BLaER1 treated with 17β-estradiol and CSF1 and Interleukin-3, amounts not matched to agents 10 nM and 100 nM (cell line): Measurements from ENCODE around the gene ADARB2.
A peak's percentile ranks its signal among the peaks of the same experiment; 100 is the strongest.

Source experiments
- H3K27ac ChIP-seq, 11 experiments: shearing (Covaris generic); formaldehyde crosslinking; 2 replicates each; pipeline ENCODE4 v1.8.1; 2022
- H3K27me3 ChIP-seq, 11 experiments: shearing (Covaris generic); formaldehyde crosslinking; 2 replicates each; pipeline ENCODE4 v1.8.1; 2022
- H3K36me3 ChIP-seq, 11 experiments: shearing (Covaris generic); formaldehyde crosslinking; 2 replicates each; pipeline ENCODE4 v1.8.1; 2022
- H3K4me1 ChIP-seq, 10 experiments: shearing (Covaris generic); formaldehyde crosslinking; 2 replicates each; pipeline ENCODE4 v1.8.1; 2022
- H3K4me2 ChIP-seq, 11 experiments: shearing (Covaris generic); formaldehyde crosslinking; 2 replicates each; pipeline ENCODE4 v1.8.1; 2022
- H3K4me3 ChIP-seq, 10 experiments: shearing (Covaris generic); formaldehyde crosslinking; 2 replicates each; pipeline ENCODE4 v1.8.1; 2022
- H3K9ac ChIP-seq, 11 experiments: shearing (Covaris generic); formaldehyde crosslinking; 2 replicates each; pipeline ENCODE4 v1.8.1; 2022
- H3K9me3 ChIP-seq, 11 experiments: shearing (Covaris generic); formaldehyde crosslinking; replicated peaks in 1 of 11; 2 replicates each; pipeline ENCODE4 v1.8.1; 2022
- H4K20me1 ChIP-seq, 11 experiments: shearing (Covaris generic); formaldehyde crosslinking; 2 replicates each; pipeline ENCODE4 v1.8.1; 2022
- Cebpa-rat ChIP-seq, 11 experiments: shearing (Covaris generic); IDR thresholded peaks; 2 replicates each; pipeline ENCODE4 v1.8.1; 2022

Gene ADARB2

DNA sequence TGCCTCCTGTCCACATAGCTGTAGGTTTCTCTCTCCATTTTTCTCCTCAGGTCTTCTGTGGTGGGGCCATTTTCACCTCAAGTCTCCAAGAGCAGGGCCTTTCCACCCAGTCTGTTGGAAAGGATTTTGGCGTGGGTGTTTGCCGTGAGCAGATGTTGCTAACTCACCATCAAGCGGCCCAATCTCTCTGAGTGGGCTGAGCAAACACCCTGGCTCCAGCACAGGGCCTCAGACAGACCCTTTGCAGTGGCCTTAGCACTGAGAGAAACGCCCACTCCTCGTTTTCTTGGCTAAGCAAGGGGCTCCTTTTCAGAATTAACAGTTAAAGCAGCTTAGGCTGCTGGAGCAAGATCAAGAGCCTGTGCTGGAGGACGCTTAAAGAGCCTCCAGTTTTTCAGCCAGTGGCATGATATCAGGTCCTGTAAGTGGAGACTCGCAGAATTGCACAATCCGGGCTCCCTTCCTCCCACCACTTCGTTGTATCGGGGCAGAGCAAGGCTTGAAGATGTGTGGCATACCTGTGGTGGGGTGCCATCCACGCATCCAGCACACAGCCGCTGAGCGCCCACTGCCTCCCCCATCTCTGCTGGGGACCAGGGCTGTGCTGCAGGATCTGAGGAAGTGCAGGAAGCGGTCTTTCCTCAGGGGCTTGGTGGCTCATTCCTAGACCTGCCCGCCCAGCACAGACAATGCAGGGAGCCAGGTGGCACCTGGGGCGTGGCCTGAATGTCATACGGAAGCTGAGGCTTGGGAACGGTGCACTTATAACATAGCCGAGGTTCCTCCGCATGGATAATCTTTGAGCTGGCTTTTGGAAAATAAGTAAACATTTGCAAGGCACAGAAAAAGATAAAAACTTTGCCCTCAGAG, 142.7 kb downstream of the ADARB2 start:
- Histone ChIP-seq H3K4me1 (peaks cover 0 to 17% (median 9%) of the 10 kb centered on the region in 10 experiments; a peak in 14 of 20 replicates), H3K27me3 (no peaks in the 10 kb centered on the region), H3K9ac (no peak overlapping the region), H3K4me2 (no peak overlapping the region), H4K20me1 (peaks cover 0 to 4% (median 0%) of the 10 kb centered on the region in 11 experiments; a peak in 3 of 22 replicates), H3K4me3 (no peak overlapping the region), H3K36me3 (no peaks in the 10 kb centered on the region), H3K9me3 (peaks cover 0 to 3% (median 0%) of the 10 kb centered on the region in 11 experiments; a peak in 3 of 22 replicates), H3K27ac (no peak overlapping the region)
- no peak for TF ChIP-seq Cebpa-rat (IDR thresholded peaks at IDR 0.05)

DNA sequence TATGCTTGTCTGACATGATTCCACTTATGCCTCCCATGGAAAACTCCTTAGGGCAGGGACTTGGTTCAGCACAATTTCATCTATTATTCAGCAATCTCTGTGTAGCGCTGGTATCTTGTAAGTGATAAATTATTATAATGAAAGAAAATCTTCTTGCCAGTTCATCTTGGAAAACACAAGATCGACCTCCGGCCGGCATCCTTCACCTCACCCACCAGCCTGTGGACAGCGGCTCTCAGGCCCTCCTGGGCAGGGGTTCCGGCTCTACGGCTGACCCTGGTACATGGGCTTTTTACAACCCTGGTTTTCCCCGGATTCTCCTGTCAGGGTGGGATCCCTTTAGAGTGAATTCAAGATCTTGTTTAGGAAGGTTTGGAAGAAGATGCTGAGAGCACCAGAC, 145.6 kb downstream of the ADARB2 start:
- peaks cover 16 to 28% (median 26%) of the 10 kb centered on the region in 11 experiments for H3K9me3 ChIP-seq
- no peak for TF ChIP-seq Cebpa-rat (IDR thresholded peaks at IDR 0.05)

DNA sequence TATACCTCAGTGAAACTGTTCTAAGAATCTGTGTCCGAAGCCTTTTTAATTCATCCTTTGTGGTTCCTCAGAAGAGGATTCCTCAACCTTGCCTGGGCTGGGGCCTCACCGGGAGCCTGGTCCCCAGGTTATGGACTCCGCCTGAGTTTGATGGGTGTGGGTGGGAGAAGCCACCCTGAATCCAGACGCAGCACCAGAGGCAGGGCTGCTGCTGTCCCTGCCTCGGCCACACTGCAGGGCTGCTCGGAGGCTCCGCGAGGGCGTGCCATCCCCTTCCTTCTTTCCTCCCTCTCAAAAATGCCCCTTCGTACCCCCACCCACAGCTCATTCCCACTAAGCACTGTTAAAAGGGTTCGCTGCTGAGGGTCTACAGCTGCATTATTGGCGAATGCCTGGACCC, 146.3 kb downstream of the ADARB2 start:
- Histone ChIP-seq H3K9me3 (peaks cover 16 to 34% (median 28%) of the 10 kb centered on the region in 11 experiments), H3K9ac (no peak overlapping the region), H3K27me3 (no peaks in the 10 kb centered on the region), H3K4me2 (no peak overlapping the region), H3K4me3 (no peak overlapping the region), H3K27ac (no peak overlapping the region), H3K36me3 (peaks cover 0 to 6% (median 0%) of the 10 kb centered on the region in 11 experiments; a peak in 3 of 22 replicates), H3K4me1 (no peaks in the 10 kb centered on the region), H4K20me1 (no peaks in the 10 kb centered on the region; a peak in 1 of 22 replicates)
- TF ChIP-seq Cebpa-rat (IDR thresholded peaks at IDR 0.05): no peak

More for the DNA sequence above, 145.6 kb downstream of the ADARB2 start:
- Histone ChIP-seq H4K20me1 (no peaks in the 10 kb centered on the region; a peak in 2 of 22 replicates), H3K27ac (no peak overlapping the region), H3K9ac (no peak overlapping the region), H3K36me3 (peaks cover 0 to 6% (median 0%) of the 10 kb centered on the region in 11 experiments; a peak in 3 of 22 replicates), H3K27me3 (no peaks in the 10 kb centered on the region), H3K4me2 (no peak overlapping the region), H3K4me3 (no peak overlapping the region), H3K4me1 (no peaks in the 10 kb centered on the region)

DNA sequence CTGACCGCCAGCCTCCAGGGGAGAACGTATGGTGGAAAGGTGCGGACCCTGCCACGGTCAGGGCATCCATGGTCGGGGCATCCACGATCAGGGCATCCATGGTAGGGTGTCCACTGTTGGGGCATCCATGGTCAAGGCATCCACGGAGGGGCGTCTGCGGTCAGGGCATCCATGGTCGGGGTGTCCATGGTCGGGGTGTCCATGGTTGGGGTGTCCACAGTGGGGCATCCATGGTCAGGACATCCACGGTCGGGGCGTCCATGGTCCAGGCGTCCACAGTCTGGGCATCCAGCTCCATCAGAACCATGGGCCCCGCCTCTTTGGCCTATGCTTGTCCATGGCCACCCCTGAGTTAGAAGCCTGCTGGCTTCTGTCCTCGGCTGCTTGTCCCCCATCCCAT, 148.1 kb downstream of the ADARB2 start:
- Histone ChIP-seq H3K27ac (no peak overlapping the region), H3K4me2 (no peak overlapping the region), H3K9me3 (peaks cover 16 to 36% (median 28%) of the 10 kb centered on the region in 11 experiments), H3K27me3 (no peaks in the 10 kb centered on the region), H3K4me3 (no peak overlapping the region), H4K20me1 (no peaks in the 10 kb centered on the region; a peak in 2 of 22 replicates), H3K4me1 (no peaks in the 10 kb centered on the region), H3K36me3 (peaks cover 0 to 6% (median 0%) of the 10 kb centered on the region in 11 experiments; a peak in 3 of 22 replicates), H3K9ac (no peak overlapping the region)
- no peak for TF ChIP-seq Cebpa-rat (IDR thresholded peaks at IDR 0.05)

DNA sequence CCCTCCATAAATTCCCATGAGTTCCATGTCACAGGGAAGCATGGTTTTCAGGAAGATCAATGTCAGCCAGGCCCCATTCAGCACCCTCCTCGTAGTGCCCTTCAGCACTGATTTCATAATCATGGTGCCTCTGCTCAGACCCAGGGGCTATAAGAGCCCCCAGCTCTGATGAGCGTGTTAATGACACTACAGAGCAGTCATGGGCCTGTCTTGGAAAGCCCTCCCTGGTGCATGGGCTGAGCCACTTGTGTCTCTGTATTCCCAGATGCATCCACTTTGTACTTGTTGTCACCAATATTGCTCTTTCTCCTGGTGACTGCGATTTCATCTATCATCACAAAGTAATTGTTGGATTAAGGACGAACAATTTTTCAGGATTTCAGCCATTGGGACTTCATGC, 154.6 kb downstream of the ADARB2 start:
- Histone ChIP-seq H3K9ac (no peak overlapping the region), H3K4me1 (peaks cover 11 to 45% (median 38%) of the 10 kb centered on the region in 10 experiments), H3K9me3 (peaks cover 8 to 25% (median 10%) of the 10 kb centered on the region in 11 experiments), H3K27me3 (no peaks in the 10 kb centered on the region), H3K4me3 (no peak overlapping the region), H4K20me1 (peaks cover 0 to 8% (median 0%) of the 10 kb centered on the region in 11 experiments; a peak in 2 of 22 replicates), H3K4me2 (no peak overlapping the region), H3K27ac (no peak overlapping the region), H3K36me3 (no peaks in the 10 kb centered on the region)
- TF ChIP-seq Cebpa-rat (IDR thresholded peaks at IDR 0.05): no peak

DNA sequence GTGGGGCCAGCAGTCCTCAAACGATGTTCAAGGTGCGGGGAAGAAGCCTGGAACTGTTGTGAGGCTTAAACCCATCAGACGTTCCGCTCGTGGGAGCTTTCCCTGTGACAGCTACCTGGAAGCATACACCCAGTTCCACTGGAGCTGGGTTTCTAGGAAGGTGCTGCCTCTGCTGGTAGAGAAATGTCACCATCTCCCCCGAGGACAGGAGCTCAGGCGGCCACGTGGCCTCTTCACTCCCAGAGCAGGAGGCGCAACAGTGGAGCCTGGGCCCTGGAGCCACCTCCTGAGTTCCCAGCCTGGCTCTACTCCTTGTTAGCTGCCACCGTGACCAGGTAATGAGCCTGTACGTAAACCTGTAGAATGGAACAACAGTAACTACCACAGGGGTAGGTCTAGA, 156.1 kb downstream of the ADARB2 start:
- TF ChIP-seq Cebpa-rat (IDR thresholded peaks at IDR 0.05): no peak
- Histone ChIP-seq H3K4me1 (peaks cover 19 to 60% (median 54%) of the 10 kb centered on the region in 10 experiments), H3K9ac (no peak overlapping the region)

DNA sequence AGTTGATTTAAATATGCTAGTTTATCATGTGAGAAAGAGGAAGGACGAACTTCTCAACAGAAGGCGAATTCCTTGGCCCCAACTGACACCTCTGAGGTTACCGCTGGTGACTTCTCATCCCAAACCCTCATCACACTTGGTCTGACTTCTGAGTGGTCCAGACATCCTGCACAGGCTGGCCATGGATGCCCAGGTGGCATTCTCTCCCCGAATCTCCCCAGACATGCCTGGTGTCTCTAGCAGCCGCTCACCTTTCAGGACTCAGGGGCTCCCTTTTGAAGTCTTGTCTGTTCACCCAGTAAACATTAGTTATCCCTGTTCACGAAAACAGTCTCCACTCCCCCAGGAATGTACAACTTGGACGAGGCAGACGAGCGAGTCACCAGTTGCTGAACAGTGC, 157.7 kb downstream of the ADARB2 start:
- peak overlapping the region in 8 of 11 experiments; percentile 71 to 91 (median 88); a peak in 15 of 22 replicates for H3K4me2 ChIP-seq
- peaks cover 0 to 11% (median 0%) of the 10 kb centered on the region in 11 experiments; a peak in 1 of 22 replicates for H3K27me3 ChIP-seq
- H3K4me3 ChIP-seq: no peak overlapping the region
- peaks cover 31 to 75% (median 69%) of the 10 kb centered on the region in 10 experiments for H3K4me1 ChIP-seq
- peaks cover 0 to 24% (median 9%) of the 10 kb centered on the region in 11 experiments; a peak in 8 of 22 replicates for H4K20me1 ChIP-seq
- TF ChIP-seq Cebpa-rat (IDR thresholded peaks at IDR 0.05): no peak
- no peaks in the 10 kb centered on the region for H3K36me3 ChIP-seq
- peaks cover 0 to 11% (median 0%) of the 10 kb centered on the region in 11 experiments; a peak in 1 of 22 replicates for H3K9me3 ChIP-seq
- H3K27ac ChIP-seq: no peak overlapping the region
- H3K9ac ChIP-seq: no peak overlapping the region

More for the DNA sequence above, 156.1 kb downstream of the ADARB2 start:
- Histone ChIP-seq H4K20me1 (peaks cover 0 to 19% (median 9%) of the 10 kb centered on the region in 11 experiments; a peak in 8 of 22 replicates), H3K27me3 (peaks cover 0 to 11% (median 0%) of the 10 kb centered on the region in 11 experiments; a peak in 1 of 22 replicates), H3K4me2 (peak overlapping the region in 10 of 11 experiments; percentile 10 to 88 (median 44); a peak in 14 of 22 replicates), H3K27ac (no peak overlapping the region), H3K9me3 (peaks cover 0 to 13% (median under 1%) of the 10 kb centered on the region in 11 experiments; a peak in 6 of 22 replicates), H3K36me3 (no peaks in the 10 kb centered on the region), H3K4me3 (no peak overlapping the region)

DNA sequence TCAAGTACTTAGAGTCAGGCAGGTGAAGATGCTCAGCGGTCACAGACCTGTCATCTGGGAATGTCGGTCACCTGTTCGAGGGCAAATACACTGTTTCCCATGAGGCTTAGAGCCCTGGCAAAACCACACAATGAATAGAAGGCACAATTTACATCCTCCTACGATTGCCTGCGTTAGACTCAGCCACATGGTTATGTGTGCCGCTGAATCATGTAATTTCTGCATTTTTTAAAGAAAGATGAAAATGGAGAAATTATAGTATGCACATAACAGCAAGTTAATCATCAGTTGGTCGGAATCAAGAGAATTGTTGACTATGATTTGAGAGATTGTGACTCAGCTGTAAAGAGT, 158.2 kb downstream of the ADARB2 start:
- no peak overlapping the region for H3K27ac ChIP-seq
- no peak overlapping the region for H3K9ac ChIP-seq
- H3K36me3 ChIP-seq: no peaks in the 10 kb centered on the region
- H3K4me3 ChIP-seq: no peak overlapping the region
- H3K4me2 ChIP-seq: peak overlapping the region in 8 of 11 experiments; percentile 71 to 91 (median 88); a peak in 17 of 22 replicates
- peaks cover 31 to 81% (median 74%) of the 10 kb centered on the region in 10 experiments for H3K4me1 ChIP-seq
- 0 out of 22 replicates have a peak, but pooled peaks cover 0 to 7% (median 0%) of the 10 kb centered on the region in 11 experiments for H3K9me3 ChIP-seq
- H3K27me3 ChIP-seq: peaks cover 0 to 11% (median 0%) of the 10 kb centered on the region in 11 experiments; a peak in 1 of 22 replicates
- TF ChIP-seq Cebpa-rat (IDR thresholded peaks at IDR 0.05): no peak
- peaks cover 0 to 24% (median 9%) of the 10 kb centered on the region in 11 experiments; a peak in 8 of 22 replicates for H4K20me1 ChIP-seq
